Body of pancreas (tissue), 4 donors: Measurements from ENCODE around the gene NEURL1.

Experiments
- CTCF ChIP-seq, 7 experiments: fragments of 450-650 bp in 4 of 7; fragments of 200-600 bp in 3 of 7; sonication (generic) in 3 of 7; IDR thresholded peaks; one replicate each; pipeline ENCODE4 v1.5.1; 2016 to 2019; ENCODE audit warnings: antibody characterized with exemption in 7 of 7
- POLR2A ChIP-seq, 3 donors: fragments of 450-650 bp; IDR thresholded peaks; one replicate each; pipeline ENCODE4 v1.6.1; 2016; ENCODE audit warnings: antibody characterized with exemption in 3 of 3, mild to moderate bottlenecking in 2 of 3

- TF ChIP-seq CTCF (IDR thresholded peaks at IDR 0.05), result no peak
- no peak for TF ChIP-seq POLR2A (IDR thresholded peaks at IDR 0.05)
These were observed 133.8 kb downstream of the NEURL1 start for GRCh38 chr10:103627111-103627892.
